Stimulated activated naive CD4-positive, alpha-beta T cell (primary cell): ENCODE results near the gene FBXO28.
A peak's percentile ranks its signal among the peaks of the same experiment; 100 is the strongest.
"Not testable (repeated sequence)": the region's sequence is repeated elsewhere in the genome, so short reads cannot be mapped to it uniquely, and the experiment has no call there.

Source experiments
- DNase-seq, 6 experiments: peaks; one replicate each; lab custom pipeline; 2025; lab: John Stamatoyannopoulos, UW

Gene FBXO28

GRCh38 chr1:224113918-224114786 is at the start of gene FBXO28:
Gene FBXO28 (plus strand): TSS chr1:224114111. CDS start chr1:224114130, 19 bp downstream.
- peak; percentile 75 to 90 (median 87) for DNase-seq

- DNase-seq = no peak
Observed at GRCh38 chr1:224064150-224064549, 49.8 kb upstream of the FBXO28 start.

- DNase-seq = peak in 2 of 6 experiments; percentile 0 to 7
Observed at GRCh38 chr1:224065455-224065854, 48.5 kb upstream of the FBXO28 start.

- DNase-seq = no peak
Observed at GRCh38 chr1:224067207-224067606, 46.7 kb upstream of the FBXO28 start.

- no peak for DNase-seq
Observed at GRCh38 chr1:224067621-224068457, 46.1 kb upstream of the FBXO28 start.

GRCh38 chr1:224068458-224069072 is 45.3 kb upstream of the FBXO28 start:
- DNase-seq = no peak

- no peak for DNase-seq
Observed at GRCh38 chr1:224069138-224069537, 44.8 kb upstream of the FBXO28 start.

- DNase-seq = no peak
Observed at GRCh38 chr1:224070521-224070920, 43.4 kb upstream of the FBXO28 start.

GRCh38 chr1:224076407-224076806 is 37.5 kb upstream of the FBXO28 start:
- DNase-seq = no peak

GRCh38 chr1:224079644-224080043 is 34.3 kb upstream of the FBXO28 start:
- DNase-seq = not testable (repeated sequence)

- no peak for DNase-seq
Observed at GRCh38 chr1:224080115-224080774, 33.7 kb upstream of the FBXO28 start.

- no peak for DNase-seq
Observed at GRCh38 chr1:224081604-224082003, 32.3 kb upstream of the FBXO28 start.

GRCh38 chr1:224082146-224082545 is 31.8 kb upstream of the FBXO28 start:
- no peak for DNase-seq

- DNase-seq = no peak
Observed at GRCh38 chr1:224084867-224085266, 29.0 kb upstream of the FBXO28 start.

- no peak for DNase-seq
Observed at GRCh38 chr1:224085421-224086108, 28.3 kb upstream of the FBXO28 start.

- no peak for DNase-seq
Observed at GRCh38 chr1:224087286-224087794, 26.6 kb upstream of the FBXO28 start.

- no peak for DNase-seq
Observed at GRCh38 chr1:224089583-224089982, 24.3 kb upstream of the FBXO28 start.

GRCh38 chr1:224090116-224090515 is 23.8 kb upstream of the FBXO28 start:
- no peak for DNase-seq

- no peak for DNase-seq
Observed at GRCh38 chr1:224092111-224092510, 21.8 kb upstream of the FBXO28 start.

GRCh38 chr1:224092601-224093000 is 21.3 kb upstream of the FBXO28 start:
- DNase-seq = no peak

- DNase-seq = no peak
Observed at GRCh38 chr1:224095339-224095738, 18.6 kb upstream of the FBXO28 start.
